Activated T-cell treated with anti-CD3 and anti-CD28 coated beads, Interleukin-2, amount 50 U/mL, for 72 hours (primary cell): ENCODE measurements around the gene FRAT2. TPM values are rescaled to one million over a fixed set of nuclear protein-coding genes. Genes with fewer than 3 reads are reported as not detected.

Experiments used
- ATAC-seq, 2 donors: fragments of 150-1000 bp; cut with Tn5 transposase; replicated peaks in 1 of 2; 2 replicates each; pipeline ENCODE4 v1.10.0; 2021; ENCODE audit warnings: moderate library complexity in 2 of 2, mild to moderate bottlenecking in 1 of 2
- DNase-seq, 2 donors: peaks; one replicate each; pipeline ENCODE4 v3.0.0; 2021 to 2022; ENCODE audit warnings: mixed read lengths in 1 of 2
- H3K27ac Mint-ChIP-seq: one replicate; pipeline ENCODE4 v1.8.0; 2022; ENCODE audit warnings: mild to moderate bottlenecking, moderate library complexity, mixed read lengths
- H3K27me3 Mint-ChIP-seq: one replicate; pipeline ENCODE4 v1.8.0; 2022; ENCODE audit warnings: low read depth, mixed read lengths
- H3K36me3 Mint-ChIP-seq, 2 donors: one replicate each; pipeline ENCODE4 v1.8.0; 2022; ENCODE audit warnings: mixed read lengths in 2 of 2, mild to moderate bottlenecking in 1 of 2; ENCODE audit not compliant: insufficient read depth in 2 of 2
- H3K4me1 Mint-ChIP-seq: one replicate; pipeline ENCODE4 v1.8.0; 2022; ENCODE audit warnings: low read depth, mixed read lengths
- H3K4me3 Mint-ChIP-seq, 2 donors: one replicate each; pipeline ENCODE4 v1.8.0; 2022; ENCODE audit warnings: mild to moderate bottlenecking in 2 of 2, mixed read lengths in 2 of 2, moderate library complexity in 2 of 2
- H3K9me3 Mint-ChIP-seq, 2 donors: one replicate each; pipeline ENCODE4 v1.8.0; 2022; ENCODE audit warnings: mixed read lengths in 2 of 2
- total RNA-seq, 2 donors: library from RNA; stranded (reverse); gene quantifications; one replicate each; pipeline ENCODE4 v1.2.3, GENCODE V29; 2022

The FRAT2 gene
- total RNA-seq, 2 donors from 2014 or later: 7.2 to 7.8 TPM

- no peak overlapping the region for H3K27ac Mint-ChIP-seq
These were observed 4.8 kb downstream of the FRAT2 start for GRCh38 chr10:97329766-97330165.

GRCh38 chr10:97328646-97329453, 5.7 kb downstream of the FRAT2 start:
- H3K9me3 Mint-ChIP-seq: no peaks in the 10 kb centered on the region
- H3K27ac Mint-ChIP-seq: no peak overlapping the region
- peak overlapping the region; percentile 30 to 43 for H3K4me3 Mint-ChIP-seq
- peaks cover 1 to 8% of the 10 kb centered on the region in 2 donors for H3K36me3 Mint-ChIP-seq
- ATAC-seq: peak; percentile 71 to 73
- H3K4me1 Mint-ChIP-seq: peaks cover 73% of the 10 kb centered on the region
- peak in 1 of 2 donors; percentile 32 for DNase-seq
- no peaks in the 10 kb centered on the region for H3K27me3 Mint-ChIP-seq

More at GRCh38 chr10:97329766-97330165, 4.8 kb downstream of the FRAT2 start:
- DNase-seq (no peak), ATAC-seq (no peak)
- peaks cover 1 to 8% of the 10 kb centered on the region in 2 donors for H3K36me3 Mint-ChIP-seq
- no peaks in the 10 kb centered on the region for H3K9me3 Mint-ChIP-seq
- H3K4me1 Mint-ChIP-seq: peaks cover 73% of the 10 kb centered on the region
- H3K27me3 Mint-ChIP-seq: no peaks in the 10 kb centered on the region
- H3K4me3 Mint-ChIP-seq: no peak overlapping the region

DNA sequence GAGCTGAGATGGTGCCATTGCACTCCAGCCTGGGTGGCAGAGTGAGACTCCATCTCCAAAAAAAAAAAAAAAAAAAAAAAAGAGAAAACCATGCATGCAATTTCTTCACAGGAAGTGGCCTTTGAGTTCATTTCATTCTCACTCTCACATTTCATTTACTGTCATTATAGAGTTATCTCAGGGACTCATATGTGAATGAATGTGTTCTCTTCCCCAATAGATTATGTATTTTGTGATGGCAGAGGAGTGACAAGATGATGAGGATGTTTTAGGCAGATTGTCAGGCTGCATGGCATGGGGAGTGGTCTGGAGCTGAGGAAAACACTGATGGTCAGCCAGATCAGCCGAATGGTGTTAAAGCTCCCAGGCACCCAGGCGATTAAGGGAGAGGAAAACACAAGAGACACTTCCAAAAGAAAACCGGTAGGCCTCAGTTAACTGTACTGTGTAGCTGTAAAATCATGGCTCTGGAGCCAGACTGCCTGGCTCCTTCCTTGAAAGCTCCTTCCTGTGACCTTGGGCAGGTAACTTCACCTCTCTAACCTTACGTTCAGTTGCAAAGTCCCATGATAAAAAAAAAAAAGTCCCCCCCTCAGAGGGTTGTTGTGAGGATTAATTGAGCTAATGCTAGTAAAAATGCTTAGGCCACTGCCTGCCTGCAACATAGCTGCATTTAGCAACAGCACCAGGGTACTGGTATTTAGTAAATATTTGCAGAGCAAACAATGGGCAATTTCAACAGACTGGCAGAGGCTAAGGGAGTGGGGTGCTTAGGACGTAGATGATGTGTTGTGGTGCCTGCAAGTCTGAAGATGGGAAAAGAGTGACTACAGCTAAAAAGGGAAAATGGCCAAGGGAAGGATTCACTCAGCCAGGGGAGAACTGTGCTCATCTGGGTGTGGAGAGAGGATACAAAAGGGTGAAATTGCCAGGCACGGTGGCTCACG, 6.9 kb downstream of the FRAT2 start:
- ATAC-seq (peak; percentile 61 to 63), DNase-seq (no peak)
- Mint-ChIP-seq H3K27me3 (no peaks in the 10 kb centered on the region), H3K4me1 (peaks cover 62% of the 10 kb centered on the region), H3K36me3 (peaks cover 0 to 8% of the 10 kb centered on the region in 2 donors), H3K27ac (peak overlapping the region; percentile 51), H3K9me3 (no peaks in the 10 kb centered on the region), H3K4me3 (peak overlapping the region; percentile 49 to 80)

DNA sequence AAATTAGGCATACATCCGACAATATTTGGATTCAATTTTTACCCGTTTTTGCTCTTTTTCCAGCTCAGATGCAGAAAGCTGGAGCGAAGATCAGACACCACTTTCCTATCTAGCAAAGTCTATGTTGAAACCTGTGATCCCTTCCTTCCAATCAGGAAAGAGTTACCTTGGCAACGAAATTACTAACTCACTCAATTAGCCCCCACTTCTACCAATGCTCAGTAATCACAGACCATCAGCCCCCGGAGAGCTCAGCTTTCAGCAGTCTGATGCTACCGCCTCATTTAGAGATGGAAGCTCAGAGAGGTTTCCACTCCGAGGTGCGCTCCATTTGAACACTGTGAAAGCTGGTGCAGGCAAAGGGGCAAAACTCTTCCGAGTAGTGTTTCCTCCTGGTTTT, 8.8 kb downstream of the FRAT2 start:
- H3K4me3 Mint-ChIP-seq: no peak overlapping the region
- peaks cover 0 to 8% of the 10 kb centered on the region in 2 donors for H3K36me3 Mint-ChIP-seq
- H3K27me3 Mint-ChIP-seq: peaks cover under 1% of the 10 kb centered on the region
- no peak for DNase-seq
- H3K9me3 Mint-ChIP-seq: no peaks in the 10 kb centered on the region
- ATAC-seq: no peak
- H3K4me1 Mint-ChIP-seq: peaks cover 60% of the 10 kb centered on the region
- no peak overlapping the region for H3K27ac Mint-ChIP-seq

GRCh38 chr10:97323501-97323900, 11.0 kb downstream of the FRAT2 start:
- ATAC-seq (no peak), DNase-seq (no peak)
- peaks cover 50% of the 10 kb centered on the region for H3K4me1 Mint-ChIP-seq
- H3K27me3 Mint-ChIP-seq: peaks cover 7% of the 10 kb centered on the region
- no peak overlapping the region for H3K4me3 Mint-ChIP-seq
- no peaks in the 10 kb centered on the region for H3K9me3 Mint-ChIP-seq
- no peaks in the 10 kb centered on the region for H3K36me3 Mint-ChIP-seq
- no peak overlapping the region for H3K27ac Mint-ChIP-seq

GRCh38 chr10:97321804-97322190, 12.7 kb downstream of the FRAT2 start:
- Mint-ChIP-seq H3K27ac (no peak overlapping the region), H3K9me3 (no peaks in the 10 kb centered on the region), H3K4me1 (peaks cover 34% of the 10 kb centered on the region), H3K27me3 (peaks cover 7% of the 10 kb centered on the region), H3K4me3 (peak overlapping the region; percentile 93 to 95), H3K36me3 (no peaks in the 10 kb centered on the region)
- ATAC-seq (no peak), DNase-seq (no peak)

DNA sequence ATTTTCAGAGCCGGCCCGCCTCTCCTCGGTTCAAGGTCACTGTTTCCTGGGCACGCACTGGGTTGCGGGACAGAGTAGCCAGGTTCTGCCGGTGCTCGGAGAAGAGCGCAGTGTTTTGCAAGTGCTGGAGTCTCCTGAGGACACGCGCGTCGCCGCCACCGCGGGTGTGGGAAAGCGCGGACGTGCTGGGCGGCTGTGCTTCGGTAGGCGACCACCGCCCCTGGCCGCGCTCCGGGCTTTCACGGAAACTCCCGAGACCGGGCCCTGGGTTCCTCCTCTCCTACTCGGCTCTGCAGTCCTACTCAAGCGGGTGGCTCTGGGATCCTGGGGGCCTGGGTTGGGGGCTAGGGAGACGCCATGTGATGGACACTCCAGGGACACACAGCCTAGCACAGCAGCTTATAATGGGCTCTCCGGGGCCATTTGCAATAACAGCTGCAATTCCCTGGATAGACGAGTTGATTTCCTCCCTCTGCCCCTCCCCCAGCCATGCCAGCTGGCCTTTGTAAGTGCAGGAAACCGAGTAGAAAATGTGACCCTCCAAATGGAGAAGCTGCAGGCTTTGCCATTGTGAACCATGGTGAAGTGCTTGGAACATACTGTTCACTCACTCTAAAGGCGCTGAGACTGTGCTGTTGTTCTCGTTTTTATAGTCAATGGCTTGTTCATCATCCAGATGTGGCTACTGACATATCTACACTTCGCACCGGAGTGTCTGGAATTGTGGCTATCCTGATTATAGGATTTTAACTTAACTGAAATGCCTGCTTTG, 13.3 kb downstream of the FRAT2 start:
- no peaks in the 10 kb centered on the region for H3K36me3 Mint-ChIP-seq
- no peaks in the 10 kb centered on the region for H3K9me3 Mint-ChIP-seq
- H3K27me3 Mint-ChIP-seq: peaks cover 7% of the 10 kb centered on the region
- no peak overlapping the region for H3K27ac Mint-ChIP-seq
- ATAC-seq (no peak), DNase-seq (peak; percentile 14 to 18)
- H3K4me1 Mint-ChIP-seq: peaks cover 30% of the 10 kb centered on the region
- peak overlapping the region; percentile 93 to 95 for H3K4me3 Mint-ChIP-seq

- Mint-ChIP-seq H3K4me1 (peaks cover 30% of the 10 kb centered on the region), H3K36me3 (no peaks in the 10 kb centered on the region), H3K9me3 (no peaks in the 10 kb centered on the region), H3K4me3 (peak overlapping the region; percentile 93 to 95), H3K27ac (no peak overlapping the region), H3K27me3 (peaks cover 7% of the 10 kb centered on the region)
- ATAC-seq (peak; percentile 19 to 20), DNase-seq (peak; percentile 38 to 40)
These were observed 14.0 kb downstream of the FRAT2 start for GRCh38 chr10:97320480-97321031.

- Mint-ChIP-seq H3K36me3 (no peaks in the 10 kb centered on the region), H3K4me3 (peak overlapping the region; percentile 93 to 95), H3K27ac (peak overlapping the region; percentile 61), H3K27me3 (peaks cover 7% of the 10 kb centered on the region), H3K9me3 (no peaks in the 10 kb centered on the region), H3K4me1 (peaks cover 30% of the 10 kb centered on the region)
- peak; percentile 66 to 68 for ATAC-seq
- peak; percentile 77 to 81 for DNase-seq
These were observed 14.7 kb downstream of the FRAT2 start for GRCh38 chr10:97319671-97320479.

DNA sequence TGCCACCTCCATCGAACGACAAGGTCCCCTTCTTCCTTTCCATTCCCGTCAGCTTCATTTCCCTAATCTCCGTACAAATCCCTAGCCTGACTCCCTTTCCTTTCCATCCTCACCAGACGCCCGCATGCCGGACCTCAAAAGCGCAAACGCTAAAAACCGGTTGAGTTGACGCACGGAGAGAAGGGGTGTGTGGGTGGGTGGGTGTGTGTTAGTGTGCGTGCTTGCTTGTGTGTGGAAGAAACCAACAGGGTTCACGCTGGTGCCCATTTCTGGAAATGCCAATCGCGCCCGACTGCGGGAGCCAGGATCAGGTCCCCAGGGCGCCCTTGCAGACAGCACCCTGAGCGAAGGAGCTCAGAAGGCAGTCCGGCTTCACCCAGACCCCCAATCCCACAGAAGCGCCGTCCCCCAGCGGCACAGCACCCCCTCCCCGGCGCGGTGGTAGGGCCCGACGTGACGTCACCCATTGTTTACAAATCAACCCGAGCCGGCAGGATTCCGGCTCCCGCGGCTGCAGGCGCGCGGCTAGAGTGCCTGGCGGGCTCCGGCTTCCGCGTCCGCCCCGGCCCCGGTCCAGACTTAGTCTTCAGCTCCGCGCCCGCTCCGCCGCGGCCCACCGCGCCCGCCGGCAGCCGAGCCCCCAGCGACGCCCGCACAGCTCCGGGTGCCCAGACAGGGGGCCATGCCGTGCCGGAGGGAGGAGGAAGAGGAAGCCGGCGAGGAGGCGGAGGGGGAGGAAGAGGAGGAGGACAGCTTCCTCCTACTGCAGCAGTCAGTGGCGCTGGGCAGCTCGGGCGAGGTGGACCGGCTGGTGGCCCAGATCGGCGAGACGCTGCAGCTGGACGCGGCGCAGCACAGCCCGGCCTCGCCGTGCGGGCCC, 15.5 kb downstream of the FRAT2 start, which contains the start of gene FRAT1:
TSS of gene FRAT1 (plus strand) at position 500 of the 880 bp plus-strand sequence. CDS start at position 683, 183 bp downstream.
- DNase-seq (peak; percentile 90 to 93), ATAC-seq (peak; percentile 76 to 82)
- Mint-ChIP-seq H3K27me3 (peaks cover 7% of the 10 kb centered on the region), H3K9me3 (no peaks in the 10 kb centered on the region), H3K27ac (peak within 1 kb of the TSS; percentile 99), H3K4me3 (peak within 1 kb of the TSS; percentile 93 to 95), H3K36me3 (no peaks in the 10 kb centered on the region), H3K4me1 (peaks cover 30% of the 10 kb centered on the region)

- no peaks in the 10 kb centered on the region for H3K27me3 Mint-ChIP-seq
- H3K27ac Mint-ChIP-seq: no peak overlapping the region
These were observed 19.9 kb downstream of the FRAT2 start for GRCh38 chr10:97314671-97315070.

More at GRCh38 chr10:97314671-97315070, 19.9 kb downstream of the FRAT2 start:
- Mint-ChIP-seq H3K36me3 (no peaks in the 10 kb centered on the region), H3K4me3 (no peak overlapping the region), H3K9me3 (no peaks in the 10 kb centered on the region), H3K4me1 (peaks cover 5% of the 10 kb centered on the region)
- no peak for ATAC-seq
- DNase-seq: no peak
